Effector memory CD4-positive, alpha-beta T cell (primary cell): ENCODE measurements around the gene TNFAIP2.

Experiments used
- DNase-seq, 3 donors: peaks; one replicate each; pipeline ENCODE4 v3.0.0-alpha.2; 2020
- H3K27ac ChIP-seq: 2 replicates; pipeline ENCODE4 v1.7.0; 2013; ENCODE audit warnings: mild to moderate bottlenecking, low read length, moderate library complexity; ENCODE audit not compliant: insufficient read depth, poor library complexity, severe bottlenecking
- H3K27me3 ChIP-seq: replicated peaks from 2 replicates; pipeline ENCODE4 v1.7.0; 2013; ENCODE audit warnings: mild to moderate bottlenecking, low read length; ENCODE audit not compliant: insufficient read depth, control insufficient read depth, poor library complexity, severe bottlenecking
- H3K36me3 ChIP-seq: 2 replicates; pipeline ENCODE4 v1.7.0; 2013; ENCODE audit warnings: mild to moderate bottlenecking, low read length, moderate library complexity; ENCODE audit not compliant: control insufficient read depth, insufficient read depth
- H3K4me1 ChIP-seq: 2 replicates; pipeline ENCODE4 v1.7.0; 2013; ENCODE audit warnings: low read length, mild to moderate bottlenecking; ENCODE audit not compliant: control insufficient read depth, insufficient read depth, poor library complexity, severe bottlenecking
- H3K4me3 ChIP-seq: 2 replicates; pipeline ENCODE4 v1.7.0; 2013; ENCODE audit warnings: low read length, low read depth, mild to moderate bottlenecking; ENCODE audit not compliant: insufficient read depth, poor library complexity, severe bottlenecking
- H3K9me3 ChIP-seq: 2 replicates; pipeline ENCODE4 v1.7.0; 2013; ENCODE audit warnings: mild to moderate bottlenecking, low read length, moderate library complexity; ENCODE audit not compliant: control insufficient read depth

The TNFAIP2 gene

DNA sequence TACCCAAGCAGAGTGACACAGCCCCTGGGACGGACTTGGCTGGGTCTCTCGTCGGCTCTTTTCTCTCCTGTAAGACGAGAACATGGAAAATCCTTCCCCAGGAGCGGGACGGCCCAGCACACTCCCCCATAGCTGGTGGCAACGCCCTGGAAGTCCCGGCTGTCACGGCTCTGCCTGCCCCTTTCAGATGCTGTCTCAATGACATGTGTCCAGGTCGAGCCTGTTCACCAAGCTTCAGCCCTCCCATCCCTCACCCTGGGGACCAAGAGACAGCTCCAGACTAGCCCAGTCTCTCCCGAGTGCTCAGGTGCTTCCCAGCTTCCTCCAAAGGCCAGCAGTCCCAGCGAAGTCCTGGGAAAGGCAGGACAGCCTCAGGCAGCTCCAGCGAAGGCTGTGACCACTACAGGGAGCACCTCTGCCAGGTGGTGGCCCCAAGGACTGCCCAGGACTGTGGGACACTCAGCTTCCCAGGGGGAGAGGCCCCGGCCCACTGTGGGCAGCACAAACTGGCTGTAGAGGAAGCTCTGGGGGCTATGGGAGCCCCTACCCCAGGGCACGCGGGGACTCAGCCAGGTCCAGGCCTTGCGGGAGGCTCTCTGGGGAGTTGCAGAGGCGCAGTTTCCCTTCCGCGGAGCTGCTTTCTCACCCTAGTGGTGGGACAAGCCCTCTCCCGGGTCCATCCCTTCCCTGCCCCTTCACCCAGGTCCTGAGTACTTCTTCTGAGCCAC is 33.6 kb downstream of the TNFAIP2 start:
- H3K4me3 ChIP-seq, result no peak overlapping the region
- no peaks in the 10 kb centered on the region for H3K36me3 ChIP-seq
- no peaks in the 10 kb centered on the region for H3K9me3 ChIP-seq
- H3K4me1 ChIP-seq, result no peaks in the 10 kb centered on the region
- no peak overlapping the region for H3K27ac ChIP-seq
- no peaks in the 10 kb centered on the region for H3K27me3 ChIP-seq
- no peak for DNase-seq

DNA sequence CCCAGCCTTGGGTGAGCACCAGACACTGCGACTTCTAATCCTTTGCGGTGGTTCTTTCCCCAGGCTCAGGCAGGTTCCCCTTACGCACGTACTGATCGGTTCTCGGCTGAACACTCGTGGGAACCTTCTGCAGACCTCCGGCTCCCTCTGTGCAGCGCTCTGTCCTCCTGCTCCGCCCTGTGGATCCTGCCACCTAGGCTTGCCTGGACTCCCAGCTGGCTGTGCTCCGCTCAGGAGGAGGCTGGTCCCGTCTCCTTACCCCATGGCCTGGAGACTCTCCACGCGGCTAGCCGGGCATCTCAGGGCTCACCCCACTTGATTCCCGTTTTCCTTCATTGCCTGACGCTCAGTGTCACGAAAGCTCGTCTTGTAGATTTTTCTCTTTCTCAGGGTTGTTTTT is 34.7 kb downstream of the TNFAIP2 start:
- Histone ChIP-seq H3K27ac (no peak overlapping the region), H3K4me1 (no peaks in the 10 kb centered on the region), H3K36me3 (no peaks in the 10 kb centered on the region), H3K27me3 (no peaks in the 10 kb centered on the region), H3K9me3 (no peaks in the 10 kb centered on the region), H3K4me3 (no peak overlapping the region)
- DNase-seq, result no peak

DNA sequence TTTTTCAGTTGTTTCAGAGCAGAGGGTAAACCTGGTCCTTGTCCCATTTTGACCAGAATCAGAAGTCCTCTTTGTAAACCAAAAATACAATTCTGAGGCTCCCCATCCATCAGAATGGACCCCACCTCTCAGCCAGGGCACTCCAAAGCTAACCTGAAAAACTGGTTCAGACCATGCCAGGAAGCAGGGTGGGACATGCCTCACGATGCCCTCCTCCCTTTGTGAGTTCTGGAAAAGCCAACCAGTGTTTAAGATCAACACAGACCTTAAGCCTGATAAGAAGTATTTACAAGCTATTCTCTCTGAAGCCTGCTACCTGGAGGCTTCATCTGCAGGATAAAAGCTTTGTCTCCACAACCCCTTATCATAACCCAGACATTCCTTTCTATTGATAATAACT is 35.4 kb downstream of the TNFAIP2 start:
- Histone ChIP-seq H3K4me3 (no peak overlapping the region), H3K27ac (no peak overlapping the region), H3K4me1 (no peaks in the 10 kb centered on the region), H3K9me3 (no peaks in the 10 kb centered on the region), H3K27me3 (no peaks in the 10 kb centered on the region), H3K36me3 (no peaks in the 10 kb centered on the region)
- DNase-seq, result no peak

DNA sequence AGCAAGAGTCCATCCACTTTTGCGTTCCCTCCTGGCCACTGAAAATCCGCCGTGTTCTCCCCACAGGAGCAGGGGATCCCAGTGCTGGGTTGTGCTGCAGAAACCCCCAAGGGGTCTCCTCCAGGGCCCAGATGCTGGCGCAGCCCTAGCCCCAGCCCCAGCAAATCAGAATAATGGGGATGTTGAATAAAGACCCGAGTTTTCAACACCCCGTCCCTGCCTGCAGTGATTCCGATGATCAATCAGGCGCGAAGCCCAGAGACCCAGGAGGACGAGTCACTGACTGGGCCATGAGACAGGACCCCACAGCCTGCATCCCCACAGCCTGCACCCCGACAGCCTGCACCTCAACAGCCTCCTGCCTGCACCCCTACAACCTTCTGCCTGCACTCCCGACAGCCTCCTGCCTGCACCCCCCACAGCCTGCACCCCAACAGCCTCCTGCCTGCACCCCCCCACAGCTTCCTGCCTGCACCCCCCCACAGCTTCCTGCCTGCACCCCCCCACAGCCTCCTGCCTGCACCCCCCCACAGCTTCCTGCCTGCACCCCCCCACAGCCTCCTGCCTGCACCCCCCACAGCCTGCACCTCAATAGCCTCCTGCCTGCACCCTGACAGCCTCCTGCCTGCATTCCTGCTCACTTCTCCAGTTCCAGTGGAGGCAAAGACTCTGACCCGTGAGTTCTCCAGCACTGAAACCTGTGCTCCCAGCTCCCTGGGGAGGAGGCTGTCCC is 37.2 kb downstream of the TNFAIP2 start:
- no peak overlapping the region for H3K4me3 ChIP-seq
- H3K27me3 ChIP-seq, result no peaks in the 10 kb centered on the region
- no peaks in the 10 kb centered on the region for H3K4me1 ChIP-seq
- no peaks in the 10 kb centered on the region for H3K9me3 ChIP-seq
- no peak for DNase-seq
- H3K36me3 ChIP-seq, result no peaks in the 10 kb centered on the region
- no peak overlapping the region for H3K27ac ChIP-seq

DNA sequence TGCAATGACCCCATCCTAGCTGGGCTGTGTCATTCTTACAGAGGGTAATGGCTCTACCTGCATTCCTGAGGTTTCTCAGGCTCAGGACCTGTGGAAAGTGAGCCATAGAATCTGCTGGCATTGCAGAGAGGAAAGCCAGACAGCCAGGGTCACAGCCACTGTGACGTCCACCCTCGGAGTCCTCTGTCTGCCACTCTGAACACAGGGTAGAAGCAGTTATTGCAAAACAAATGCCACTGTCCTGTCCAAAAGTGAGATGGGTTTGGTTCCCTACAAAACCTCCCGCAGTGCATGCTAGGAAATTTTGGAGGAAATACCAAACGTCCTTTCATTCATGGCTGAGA is 37.8 kb downstream of the TNFAIP2 start:
- Histone ChIP-seq H3K27me3 (no peaks in the 10 kb centered on the region), H3K27ac (no peak overlapping the region), H3K4me3 (no peak overlapping the region), H3K36me3 (no peaks in the 10 kb centered on the region), H3K4me1 (no peaks in the 10 kb centered on the region), H3K9me3 (no peaks in the 10 kb centered on the region)
- no peak for DNase-seq

DNA sequence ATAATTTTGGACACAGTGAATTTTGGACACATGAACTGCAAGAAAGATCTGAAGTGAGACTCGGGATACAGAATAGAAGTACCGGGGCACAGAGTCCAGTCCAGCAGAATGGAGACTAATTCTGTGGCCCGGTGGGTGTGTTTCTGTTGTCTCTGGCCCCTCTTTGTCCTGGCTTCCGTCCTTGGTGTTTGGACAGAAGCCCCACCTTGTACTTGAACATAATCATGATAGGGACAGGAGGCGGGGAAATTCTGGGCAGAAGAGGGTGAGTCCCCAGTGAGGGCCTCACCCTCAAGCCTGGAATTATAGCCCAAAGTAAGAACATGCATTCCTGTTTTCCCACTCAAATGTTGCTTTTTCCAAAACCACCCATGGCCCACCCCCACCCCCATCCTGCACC is 39.9 kb downstream of the TNFAIP2 start:
- H3K27me3 ChIP-seq, result no peaks in the 10 kb centered on the region
- no peak overlapping the region for H3K4me3 ChIP-seq
- H3K4me1 ChIP-seq, result no peaks in the 10 kb centered on the region
- no peaks in the 10 kb centered on the region for H3K9me3 ChIP-seq
- DNase-seq, result no peak
- H3K36me3 ChIP-seq, result no peaks in the 10 kb centered on the region
- H3K27ac ChIP-seq, result no peak overlapping the region

DNA sequence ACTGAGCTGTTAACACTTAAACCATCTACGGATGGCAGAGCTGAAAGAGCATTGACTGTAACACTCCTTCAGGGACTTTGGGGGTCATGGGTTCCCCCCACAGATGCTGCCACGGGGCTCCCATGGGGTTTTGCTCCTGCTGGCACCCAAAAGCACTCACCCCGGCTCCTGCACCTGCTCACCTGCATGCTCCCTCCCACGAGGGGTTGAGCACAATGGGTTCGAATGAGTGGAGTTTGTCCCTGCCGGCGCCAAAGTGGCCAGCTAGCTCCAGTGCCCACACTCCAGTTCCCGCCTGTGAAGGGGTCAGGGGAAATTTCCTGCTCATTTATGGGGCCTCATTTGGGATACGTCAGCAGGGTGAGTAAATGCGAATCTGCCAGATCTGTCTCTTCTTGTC is 40.7 kb downstream of the TNFAIP2 start:
- DNase-seq, result no peak
- Histone ChIP-seq H3K9me3 (no peaks in the 10 kb centered on the region), H3K27ac (no peak overlapping the region), H3K36me3 (no peaks in the 10 kb centered on the region), H3K27me3 (no peaks in the 10 kb centered on the region), H3K4me1 (no peaks in the 10 kb centered on the region), H3K4me3 (no peak overlapping the region)

DNA sequence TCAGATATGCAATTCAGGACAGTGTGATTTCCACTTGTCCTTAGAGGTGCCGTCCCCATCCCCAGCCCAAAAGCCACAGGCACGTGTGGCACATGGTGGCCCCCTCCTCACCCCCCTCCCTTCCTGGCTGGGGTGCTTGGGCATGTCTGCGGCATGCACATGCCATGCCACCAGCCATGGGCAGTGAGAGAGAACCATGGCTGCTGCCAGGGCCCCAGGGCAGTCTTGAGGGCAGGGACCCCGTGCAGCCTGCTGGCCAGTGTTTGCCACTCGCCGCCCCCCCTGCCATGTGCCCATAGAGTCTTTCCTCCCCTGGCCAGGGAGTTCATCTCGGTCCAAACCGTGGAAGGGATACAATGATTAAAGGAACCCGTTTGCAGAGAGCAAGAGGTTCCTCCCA is 41.5 kb downstream of the TNFAIP2 start:
- no peak for DNase-seq
- Histone ChIP-seq H3K4me3 (no peak overlapping the region), H3K36me3 (no peaks in the 10 kb centered on the region), H3K27me3 (no peaks in the 10 kb centered on the region), H3K9me3 (no peaks in the 10 kb centered on the region), H3K4me1 (no peaks in the 10 kb centered on the region), H3K27ac (no peak overlapping the region)

DNA sequence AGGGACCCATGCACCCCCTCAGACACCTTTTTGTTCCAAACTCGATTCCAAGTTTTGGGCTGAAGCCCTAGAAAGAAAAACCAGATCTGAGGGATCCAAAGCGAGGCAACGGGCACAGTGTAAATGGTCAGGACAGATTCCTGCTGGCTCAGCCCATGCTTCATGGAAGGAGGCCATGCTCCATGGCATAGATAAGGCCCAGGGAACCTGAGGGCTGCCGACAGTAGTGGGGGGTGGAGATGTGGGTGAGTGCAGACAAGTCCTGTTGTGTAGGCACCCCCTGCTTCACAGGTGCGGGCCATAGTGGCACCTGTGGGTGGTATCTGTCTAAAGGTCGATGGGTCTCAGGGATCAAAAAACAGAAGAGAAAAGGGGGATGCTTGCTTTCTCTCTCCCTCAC is 42.1 kb downstream of the TNFAIP2 start:
- Histone ChIP-seq H3K27ac (no peak overlapping the region), H3K4me3 (no peak overlapping the region), H3K4me1 (no peaks in the 10 kb centered on the region), H3K36me3 (no peaks in the 10 kb centered on the region), H3K27me3 (no peaks in the 10 kb centered on the region), H3K9me3 (no peaks in the 10 kb centered on the region)
- no peak for DNase-seq

DNA sequence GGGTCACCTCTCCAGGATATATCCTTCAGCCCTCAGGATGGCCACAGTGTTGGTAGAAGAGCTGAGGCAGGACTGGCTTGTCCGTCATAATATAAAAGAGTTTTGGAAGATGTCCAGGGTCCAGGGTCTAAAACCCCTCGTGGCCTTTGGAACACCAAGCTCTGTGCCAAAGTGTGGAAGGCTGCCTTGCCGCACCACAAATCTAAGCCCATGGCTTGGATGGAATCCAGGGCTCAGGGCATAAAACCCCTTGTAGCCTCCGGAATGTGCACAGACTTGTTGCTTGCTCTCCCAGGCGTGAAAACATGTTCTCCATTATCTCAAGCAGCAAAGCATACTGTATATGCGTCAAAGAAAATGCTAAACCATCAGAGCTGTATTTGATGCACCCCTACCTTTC is 46.7 kb downstream of the TNFAIP2 start:
- Histone ChIP-seq H3K27ac (no peak overlapping the region), H3K27me3 (no peaks in the 10 kb centered on the region), H3K36me3 (no peaks in the 10 kb centered on the region), H3K4me3 (no peak overlapping the region), H3K9me3 (no peaks in the 10 kb centered on the region), H3K4me1 (no peaks in the 10 kb centered on the region)
- no peak for DNase-seq
